Neural progenitor cell (in vitro differentiated cells): ENCODE results near the gene TMEM183A. TPM values are rescaled to one million over a fixed set of nuclear protein-coding genes. Genes with fewer than 3 reads are reported as not detected.
A peak's percentile ranks its signal among the peaks of the same experiment; 100 is the strongest.

Experiments
- DNase-seq: peaks from one replicate; pipeline ENCODE4 v3.0.0-alpha.2; 2016; ENCODE audit warnings: low spot score
- H2AFZ ChIP-seq: fragments of 200-600 bp; sonication (generic); replicated peaks from 2 replicates; pipeline ENCODE4 v1.6.1; 2016; ENCODE audit warnings: antibody characterized with exemption
- H3F3A ChIP-seq: fragments of 200-600 bp; sonication (generic); 2 replicates; pipeline ENCODE4 v1.6.1; 2016; ENCODE audit warnings: antibody characterized with exemption, low read depth
- H3K27ac ChIP-seq: fragments of 200-600 bp; sonication (generic); 2 replicates; pipeline ENCODE4 v1.5.1; 2016; ENCODE audit warnings: mild to moderate bottlenecking
- H3K27me3 ChIP-seq: fragments of 200-600 bp; sonication (generic); 2 replicates; pipeline ENCODE4 v1.6.1; 2016; ENCODE audit warnings: mild to moderate bottlenecking, moderate library complexity
- H3K36me3 ChIP-seq: fragments of 200-600 bp; sonication (generic); 2 replicates; pipeline ENCODE4 v1.5.1; 2016
- H3K4me1 ChIP-seq: fragments of 200-600 bp; sonication (generic); 2 replicates; pipeline ENCODE4 v1.6.1; 2016; ENCODE audit warnings: mixed run types
- H3K4me2 ChIP-seq: fragments of 200-600 bp; sonication (generic); 2 replicates; pipeline ENCODE4 v1.6.1; 2016
- H3K4me3 ChIP-seq: fragments of 200-600 bp; sonication (generic); 2 replicates; pipeline ENCODE4 v1.5.1; 2016
- H3K79me2 ChIP-seq: fragments of 200-600 bp; sonication (generic); 2 replicates; pipeline ENCODE4 v1.6.1; 2016; ENCODE audit warnings: low read depth
- H3K9ac ChIP-seq: fragments of 200-600 bp; sonication (generic); 2 replicates; pipeline ENCODE4 v1.6.1; 2016
- H3K9me3 ChIP-seq: fragments of 200-600 bp; sonication (generic); 2 replicates; pipeline ENCODE4 v1.5.1; 2016; ENCODE audit warnings: low read depth
- H4K20me1 ChIP-seq: fragments of 200-600 bp; sonication (generic); 2 replicates; pipeline ENCODE4 v1.6.1; 2016; ENCODE audit warnings: low read depth
- H3K27ac Mint-ChIP-seq: 3 replicates; pipeline ENCODE4 v1.8.0; 2021; ENCODE audit warnings: mixed read lengths
- H3K27me3 Mint-ChIP-seq: 2 replicates; pipeline ENCODE4 v1.8.0; 2022; ENCODE audit warnings: low read depth, mild to moderate bottlenecking, inconsistent platforms, moderate library complexity, mixed read lengths; ENCODE audit not compliant: insufficient read depth
- H3K36me3 Mint-ChIP-seq: 3 replicates; pipeline ENCODE4 v1.8.0; 2021; ENCODE audit warnings: mixed read lengths
- H3K4me1 Mint-ChIP-seq: 3 replicates; pipeline ENCODE4 v1.8.0; 2021; ENCODE audit warnings: mixed read lengths
- H3K4me3 Mint-ChIP-seq: 3 replicates; pipeline ENCODE4 v1.8.0; 2021; ENCODE audit warnings: mild to moderate bottlenecking, moderate library complexity, mixed read lengths
- H3K9me3 Mint-ChIP-seq: 3 replicates; pipeline ENCODE4 v1.8.0; 2020; ENCODE audit warnings: mixed read lengths
- EZH2 ChIP-seq: fragments of 200-600 bp; sonication (generic); IDR thresholded peaks from 2 replicates; pipeline ENCODE4 v1.6.1; 2017; ENCODE audit warnings: antibody characterized with exemption, mild to moderate bottlenecking, moderate library complexity
- EZH2phosphoT487 ChIP-seq: fragments of 200-600 bp; sonication (generic); IDR thresholded peaks from 2 replicates; pipeline ENCODE4 v1.6.1; 2017; ENCODE audit warnings: antibody characterized with exemption
- total RNA-seq: library from RNA; depleted of rRNA; stranded (reverse); fragments of >200 nt; gene quantifications from 2 replicates; pipeline ENCODE4 v1.2.3, GENCODE V29; 2015; ENCODE audit warnings: low replicate concordance
- TF ChIP-seq, protein P1 (sequence below): fragments of 200-600 bp; sonication (generic); IDR thresholded peaks from 2 replicates; pipeline ENCODE4 v1.5.1; 2017; ENCODE audit warnings: antibody characterized with exemption, mild to moderate bottlenecking

Gene TMEM183A
- total RNA-seq, 1 donor from 2014 or later = 92.4 TPM

DNA sequence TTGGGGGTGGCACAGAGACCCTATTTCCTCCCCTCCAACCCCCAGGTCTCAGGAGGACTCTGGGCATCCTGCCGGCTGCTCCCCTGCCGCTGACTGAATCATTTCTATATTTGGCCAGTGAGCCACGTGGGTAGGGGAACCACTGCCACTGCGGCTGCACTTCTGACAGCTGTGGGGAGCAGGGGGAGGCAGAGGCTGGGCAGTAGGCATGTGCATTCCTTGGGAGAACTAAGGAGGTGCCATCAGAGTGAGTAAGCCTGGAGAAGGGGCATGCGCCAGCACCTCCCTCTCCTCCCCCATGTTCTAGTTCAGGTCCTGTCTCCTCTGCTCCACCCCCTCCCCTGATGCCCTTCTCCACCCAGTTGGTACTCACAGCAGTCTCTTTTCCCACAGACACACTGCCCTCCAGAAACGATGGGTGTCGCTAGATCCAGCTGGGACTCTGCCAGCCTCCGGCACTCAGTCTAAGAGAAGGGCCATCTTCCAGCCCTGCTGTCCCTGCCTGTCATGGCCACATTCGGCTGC, 31.1 kb downstream of the TMEM183A start:
- peaks cover 4% of the 10 kb centered on the region for H3K27me3 Mint-ChIP-seq
- peaks cover 5% of the 10 kb centered on the region for H3K36me3 Mint-ChIP-seq
- peaks cover 23% of the 10 kb centered on the region for H3K4me1 Mint-ChIP-seq
- no peak overlapping the region for H3K4me3 Mint-ChIP-seq
- H3K4me2 ChIP-seq = no peak overlapping the region
- H3K4me3 ChIP-seq = no peak overlapping the region
- TF ChIP-seq EZH2phosphoT487 = no peak
- no peak for TF ChIP-seq EZH2
- TF ChIP-seq, protein P1, sequence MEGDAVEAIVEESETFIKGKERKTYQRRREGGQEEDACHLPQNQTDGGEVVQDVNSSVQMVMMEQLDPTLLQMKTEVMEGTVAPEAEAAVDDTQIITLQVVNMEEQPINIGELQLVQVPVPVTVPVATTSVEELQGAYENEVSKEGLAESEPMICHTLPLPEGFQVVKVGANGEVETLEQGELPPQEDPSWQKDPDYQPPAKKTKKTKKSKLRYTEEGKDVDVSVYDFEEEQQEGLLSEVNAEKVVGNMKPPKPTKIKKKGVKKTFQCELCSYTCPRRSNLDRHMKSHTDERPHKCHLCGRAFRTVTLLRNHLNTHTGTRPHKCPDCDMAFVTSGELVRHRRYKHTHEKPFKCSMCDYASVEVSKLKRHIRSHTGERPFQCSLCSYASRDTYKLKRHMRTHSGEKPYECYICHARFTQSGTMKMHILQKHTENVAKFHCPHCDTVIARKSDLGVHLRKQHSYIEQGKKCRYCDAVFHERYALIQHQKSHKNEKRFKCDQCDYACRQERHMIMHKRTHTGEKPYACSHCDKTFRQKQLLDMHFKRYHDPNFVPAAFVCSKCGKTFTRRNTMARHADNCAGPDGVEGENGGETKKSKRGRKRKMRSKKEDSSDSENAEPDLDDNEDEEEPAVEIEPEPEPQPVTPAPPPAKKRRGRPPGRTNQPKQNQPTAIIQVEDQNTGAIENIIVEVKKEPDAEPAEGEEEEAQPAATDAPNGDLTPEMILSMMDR = no peak
- no peaks in the 10 kb centered on the region for H3K27me3 ChIP-seq
- no peaks in the 10 kb centered on the region for H3K79me2 ChIP-seq
- H2AFZ ChIP-seq = no peak overlapping the region
- H3K27ac ChIP-seq = no peak overlapping the region
- no peaks in the 10 kb centered on the region for H3K4me1 ChIP-seq
- DNase-seq = no peak
- no peak overlapping the region for H3K27ac Mint-ChIP-seq
- H3K36me3 ChIP-seq = no peaks in the 10 kb centered on the region
- no peak overlapping the region for H3K9ac ChIP-seq
- H3K9me3 ChIP-seq = no peaks in the 10 kb centered on the region
- H3K9me3 Mint-ChIP-seq = no peaks in the 10 kb centered on the region
- no peaks in the 10 kb centered on the region for H4K20me1 ChIP-seq
- no peaks in the 10 kb centered on the region for H3F3A ChIP-seq

DNA sequence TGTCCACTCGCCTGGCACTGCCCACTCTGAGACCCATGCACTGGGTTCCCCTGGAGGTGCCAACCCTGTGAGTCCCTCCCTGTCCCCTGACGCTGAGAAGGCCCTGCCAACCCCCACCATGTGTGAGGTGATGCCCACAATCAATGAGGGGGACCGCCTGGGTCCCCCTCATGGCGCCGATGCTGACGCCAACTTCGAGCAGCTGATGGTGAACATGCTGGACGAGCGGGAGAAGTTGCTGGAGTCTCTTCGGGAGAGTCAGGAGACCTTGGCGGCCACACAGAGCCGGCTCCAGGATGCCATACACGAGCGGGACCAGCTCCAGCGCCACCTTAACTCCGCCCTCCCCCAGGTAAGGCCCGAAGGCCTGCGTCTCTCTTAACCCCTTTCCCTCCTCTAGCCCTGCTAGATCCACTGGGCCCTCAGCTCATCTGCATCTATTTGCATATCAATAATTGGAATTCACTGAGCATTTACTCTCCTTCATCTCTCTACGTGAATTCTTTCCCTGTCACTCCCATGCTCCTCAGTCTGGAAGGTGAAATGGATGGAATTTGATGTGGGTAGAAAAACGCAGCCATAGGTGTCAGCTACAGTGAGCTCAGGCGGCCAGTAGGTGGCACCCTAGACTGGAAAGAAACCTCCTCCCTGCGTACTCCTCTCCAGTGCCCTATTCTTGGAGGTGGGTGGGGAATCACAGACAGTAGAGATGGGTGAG, 31.9 kb downstream of the TMEM183A start:
- Mint-ChIP-seq H3K4me1 (peaks cover 23% of the 10 kb centered on the region), H3K9me3 (no peaks in the 10 kb centered on the region), H3K36me3 (peaks cover 6% of the 10 kb centered on the region), H3K4me3 (no peak overlapping the region), H3K27ac (peak overlapping the region; percentile 31), H3K27me3 (peaks cover 4% of the 10 kb centered on the region)
- Histone ChIP-seq H3K36me3 (no peaks in the 10 kb centered on the region), H3K9ac (no peak overlapping the region), H3F3A (no peaks in the 10 kb centered on the region), H2AFZ (no peak overlapping the region), H3K4me3 (no peak overlapping the region), H3K79me2 (no peaks in the 10 kb centered on the region), H3K4me2 (no peak overlapping the region), H4K20me1 (no peaks in the 10 kb centered on the region), H3K27ac (no peak overlapping the region), H3K9me3 (no peaks in the 10 kb centered on the region), H3K27me3 (no peaks in the 10 kb centered on the region), H3K4me1 (no peaks in the 10 kb centered on the region)
- peak; percentile 83 for DNase-seq
- no peak for TF ChIP-seq EZH2phosphoT487
- TF ChIP-seq EZH2 = no peak
- TF ChIP-seq, protein P1 = peak; percentile 91

DNA sequence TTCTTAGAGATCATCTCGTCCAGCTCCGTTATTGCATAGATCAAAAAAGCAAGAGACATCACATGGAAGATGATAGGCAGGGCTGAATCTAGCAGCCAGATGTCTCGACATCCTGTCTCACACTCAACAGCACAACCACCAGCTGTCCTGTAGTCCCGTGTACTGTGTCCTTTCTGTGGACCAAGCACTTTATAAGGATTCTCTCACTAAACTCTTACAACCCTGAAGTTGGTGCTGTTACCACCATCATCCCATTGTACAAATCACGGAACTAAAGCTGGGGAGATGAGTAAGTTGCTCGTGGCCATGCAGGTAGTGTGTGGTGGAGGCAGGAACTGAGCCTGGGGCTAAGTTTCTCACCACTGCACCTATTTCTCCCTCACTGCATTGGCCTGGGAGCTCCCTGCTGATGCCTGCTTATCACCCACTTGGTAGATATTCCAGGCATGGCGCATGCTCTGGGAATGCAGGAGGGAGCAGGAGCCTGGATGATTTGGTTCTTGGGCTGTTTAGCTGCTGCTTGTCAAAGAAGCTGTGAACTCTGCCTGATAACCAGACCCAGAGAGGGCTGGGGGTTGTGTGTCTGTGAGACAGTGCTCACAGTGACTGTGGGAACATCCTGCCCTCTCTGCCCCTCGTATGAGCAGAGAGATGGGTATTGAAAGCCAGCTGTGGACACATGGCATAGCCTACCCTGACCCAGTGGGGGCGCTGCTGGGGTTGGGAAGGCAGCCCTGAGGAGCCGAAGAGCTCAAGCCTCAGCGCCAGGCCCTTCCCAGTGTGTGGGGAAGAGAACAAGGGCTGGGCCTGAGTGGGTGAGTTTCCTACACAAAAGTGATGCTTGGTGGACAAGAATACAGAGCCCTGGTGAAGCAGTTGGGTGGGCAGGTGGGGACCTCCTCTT, 32.7 kb downstream of the TMEM183A start:
- H3K4me3 ChIP-seq = no peak overlapping the region
- no peaks in the 10 kb centered on the region for H3K4me1 ChIP-seq
- no peak overlapping the region for H2AFZ ChIP-seq
- Mint-ChIP-seq H3K9me3 (no peaks in the 10 kb centered on the region), H3K27me3 (peaks cover 4% of the 10 kb centered on the region), H3K36me3 (peaks cover 10% of the 10 kb centered on the region), H3K4me3 (no peak overlapping the region), H3K27ac (no peak overlapping the region), H3K4me1 (peaks cover 30% of the 10 kb centered on the region)
- H3K9me3 ChIP-seq = no peaks in the 10 kb centered on the region
- H3K79me2 ChIP-seq = no peaks in the 10 kb centered on the region
- peak; percentile 75 for DNase-seq
- no peak overlapping the region for H3K4me2 ChIP-seq
- no peaks in the 10 kb centered on the region for H3F3A ChIP-seq
- no peak overlapping the region for H3K9ac ChIP-seq
- no peak overlapping the region for H3K27ac ChIP-seq
- no peaks in the 10 kb centered on the region for H4K20me1 ChIP-seq
- TF ChIP-seq EZH2 = no peak
- TF ChIP-seq, protein P1 = peak; percentile 64
- no peaks in the 10 kb centered on the region for H3K27me3 ChIP-seq
- H3K36me3 ChIP-seq = no peaks in the 10 kb centered on the region
